Kidney (tissue), 14 donors: Measurements from ENCODE around the gene CD4. TPM values are rescaled to one million over a fixed set of nuclear protein-coding genes. Genes with fewer than 3 reads are reported as not detected.

Source experiments
- DNase-seq, 5 donors: peaks; one replicate each; pipeline ENCODE4 v3.0.0-alpha.2; 2013 to 2020
- FAIRE-seq: peaks from 2 replicates; lab custom pipeline; 2012; peaks lifted over from hg19 to GRCh38; lab: Jason Lieb, UNC
- H3K27ac ChIP-seq, 2 donors: one replicate each; pipeline ENCODE4 v1.7.0; 2013; ENCODE audit warnings: low read depth in 2 of 2, low read length in 2 of 2, inconsistent platforms in 1 of 2
- H3K27me3 ChIP-seq: one replicate; pipeline ENCODE4 v1.7.1; 2013; ENCODE audit warnings: low read length, inconsistent platforms; ENCODE audit not compliant: control insufficient read depth, insufficient read depth
- H3K36me3 ChIP-seq, 3 donors: one replicate each; pipeline versions ENCODE4 v1.7.0 to v1.7.1; 2013; ENCODE audit warnings: low read length in 3 of 3, control low read depth in 1 of 3, inconsistent platforms in 1 of 3; ENCODE audit not compliant: insufficient read depth in 3 of 3, control insufficient read depth in 2 of 3
- H3K4me1 ChIP-seq, 3 donors: one replicate each; pipeline versions ENCODE4 v1.7.0 to v1.7.1; 2013; ENCODE audit warnings: low read length in 3 of 3, inconsistent platforms in 1 of 3, low read depth in 1 of 3; ENCODE audit not compliant: control insufficient read depth in 2 of 3, insufficient read depth in 2 of 3
- H3K4me3 ChIP-seq, 3 donors: one replicate each; pipeline versions ENCODE4 v1.7.0 to v1.8.1; 2013; ENCODE audit warnings: low read length in 3 of 3, control low read depth in 1 of 3, inconsistent platforms in 1 of 3
- H3K9ac ChIP-seq, 3 donors: one replicate each; pipeline versions ENCODE4 v1.7.0 to v1.7.1; 2013; ENCODE audit warnings: low read length in 3 of 3, control low read depth in 1 of 3, inconsistent platforms in 1 of 3
- H3K9me3 ChIP-seq, 3 donors: one replicate each; pipeline versions ENCODE4 v1.7.0 to v1.7.1; 2013; ENCODE audit warnings: low read length in 3 of 3, control low read depth in 1 of 3, inconsistent platforms in 1 of 3; ENCODE audit not compliant: control insufficient read depth in 2 of 3, insufficient read depth in 1 of 3
- CTCF ChIP-seq: IDR thresholded peaks from 3 replicates; pipeline ENCODE4 v1.5.1; 2012; ENCODE audit warnings: mild to moderate bottlenecking, moderate library complexity, borderline replicate concordance; ENCODE audit not compliant: insufficient read depth; ENCODE audit errors: extremely low read depth
- intact Hi-C: fragments of 100-400 bp; cut with DNase I; formaldehyde crosslinking; loops from one replicate; pipeline ENCODE4 v1.11.1; 2022
- polyA plus RNA-seq: library from polyadenylated mRNA; stranded (reverse); fragments of 350-450 nt; fragmentation: Illumina TruSeq; extraction: RNeasy Lipid Tissue Mini Kit (QIAGEN cat#74804); gene quantifications from one replicate; pipeline ENCODE4 v1.2.3, GENCODE V29; 2014; ENCODE audit warnings: low read depth, low replicate concordance; ENCODE audit not compliant: insufficient read depth
- total RNA-seq: library from RNA; stranded (reverse); fragmentation: NEBNext Ultra II Directional; extraction: Animal tissue kit (Norgen Biotek cat#: 25700); gene quantifications from one replicate; pipeline ENCODE4 v1.2.1, GENCODE V29; 2021
- donor health status: control.
- donor health status: control.
- donor health status: control.
- donor health status: control.
- donor health status: control.
- donor health status: DM: yes; HTN: yes; CAD: no.
- donor health status: Normal renal cell carcinoma (clear cell type).

The CD4 gene
- total and polyA plus RNA-seq, 2 donors from 2014 or later, result 12.2 to 38.1 TPM

- intact Hi-C loops, result no loop called here
- Histone ChIP-seq H3K36me3 (no peaks in the 10 kb centered on the region), H3K9me3 (no peaks in the 10 kb centered on the region), H3K9ac (no peak overlapping the region), H3K4me3 (no peak overlapping the region), H3K27me3 (no peaks in the 10 kb centered on the region), H3K4me1 (no peaks in the 10 kb centered on the region), H3K27ac (no peak overlapping the region)
- TF ChIP-seq CTCF, result no peak
- DNase-seq (no peak), FAIRE-seq (no peak)
These were observed 5.8 kb downstream of the CD4 start for GRCh38 chr12:6795088-6795487.

GRCh38 chr12:6796576-6796975, 7.2 kb downstream of the CD4 start:
- Histone ChIP-seq H3K9me3 (no peaks in the 10 kb centered on the region), H3K27ac (no peak overlapping the region), H3K36me3 (no peaks in the 10 kb centered on the region), H3K4me1 (no peaks in the 10 kb centered on the region), H3K4me3 (no peak overlapping the region), H3K9ac (no peak overlapping the region), H3K27me3 (no peaks in the 10 kb centered on the region)
- intact Hi-C loops, result no loop called here
- FAIRE-seq (no peak), DNase-seq (no peak)
- no peak for TF ChIP-seq CTCF

GRCh38 chr12:6799147-6799546, 9.8 kb downstream of the CD4 start:
- H3K9ac ChIP-seq, result no peak overlapping the region
- H3K4me1 ChIP-seq, result no peaks in the 10 kb centered on the region
- no peak for TF ChIP-seq CTCF
- FAIRE-seq (no peak), DNase-seq (no peak)
- no peak overlapping the region for H3K4me3 ChIP-seq
- no peaks in the 10 kb centered on the region for H3K36me3 ChIP-seq
- H3K27me3 ChIP-seq, result no peaks in the 10 kb centered on the region
- no peak overlapping the region for H3K27ac ChIP-seq
- H3K9me3 ChIP-seq, result no peaks in the 10 kb centered on the region
- intact Hi-C loops, result no loop called here

- H3K36me3 ChIP-seq, result no peaks in the 10 kb centered on the region
- H3K4me1 ChIP-seq, result no peaks in the 10 kb centered on the region
- H3K9me3 ChIP-seq, result no peaks in the 10 kb centered on the region
- no peak for TF ChIP-seq CTCF
- FAIRE-seq (no peak), DNase-seq (no peak)
- intact Hi-C loops, result no loop called here
- no peak overlapping the region for H3K4me3 ChIP-seq
- H3K27me3 ChIP-seq, result no peaks in the 10 kb centered on the region
- no peak overlapping the region for H3K9ac ChIP-seq
- no peak overlapping the region for H3K27ac ChIP-seq
These were observed 17.8 kb downstream of the CD4 start for GRCh38 chr12:6807170-6807569.
